AG04450 (cell line): ENCODE measurements around the gene SLC25A44. TPM values are rescaled to one million over a fixed set of nuclear protein-coding genes. Genes with fewer than 3 reads are reported as not detected.

Experiments
- CTCF ChIA-PET: fragments of 300-600, 350-600 bp; formaldehyde crosslinking; extraction: SDS; loops from one replicate; lab custom pipeline; 2022; ENCODE audit warnings: antibody characterized with exemption, inconsistent platforms; lab: Charles Lee
- POLR2A ChIA-PET: fragments of 350-600 bp; formaldehyde crosslinking; extraction: SDS; loops from one replicate; lab custom pipeline; 2021; ENCODE audit warnings: antibody characterized with exemption, inconsistent platforms; lab: Yijun Ruan, JAX
- DNase-seq: peaks from one replicate; pipeline ENCODE4 v3.0.0-alpha.2; 2011; ENCODE audit warnings: low read depth, low spot score
- H3K27ac ChIP-seq: one replicate; pipeline ENCODE4 v1.5.1; 2012; ENCODE audit warnings: low read depth, low read length, control low read depth
- H3K27me3 ChIP-seq: one replicate; pipeline ENCODE4 v1.6.0; 2012; ENCODE audit warnings: low read length; ENCODE audit not compliant: control insufficient read depth, insufficient read depth
- H3K4me3 ChIP-seq: 2 replicates; pipeline ENCODE4 v1.5.1; 2011; ENCODE audit warnings: mild to moderate bottlenecking, low read depth, low read length, control low read depth
- H3K9me3 ChIP-seq: 2 replicates; pipeline ENCODE4 v1.5.1; 2012; ENCODE audit warnings: low read length; ENCODE audit not compliant: control insufficient read depth, insufficient read depth
- polyA plus RNA-seq: library from polyadenylated mRNA; depleted of rRNA; stranded (reverse); fragments of >200 nt; gene quantifications from 2 replicates; pipeline ENCODE4 v1.2.3, GENCODE V29; 2011
- TF ChIP-seq, protein P1 (sequence below): IDR thresholded peaks from 2 replicates; pipeline ENCODE4 v1.5.1; 2011; ENCODE audit warnings: low read depth, low read length, control low read depth, inconsistent platforms

SLC25A44 gene
- polyA plus RNA-seq, 1 experiment, result 24.1 TPM

DNA sequence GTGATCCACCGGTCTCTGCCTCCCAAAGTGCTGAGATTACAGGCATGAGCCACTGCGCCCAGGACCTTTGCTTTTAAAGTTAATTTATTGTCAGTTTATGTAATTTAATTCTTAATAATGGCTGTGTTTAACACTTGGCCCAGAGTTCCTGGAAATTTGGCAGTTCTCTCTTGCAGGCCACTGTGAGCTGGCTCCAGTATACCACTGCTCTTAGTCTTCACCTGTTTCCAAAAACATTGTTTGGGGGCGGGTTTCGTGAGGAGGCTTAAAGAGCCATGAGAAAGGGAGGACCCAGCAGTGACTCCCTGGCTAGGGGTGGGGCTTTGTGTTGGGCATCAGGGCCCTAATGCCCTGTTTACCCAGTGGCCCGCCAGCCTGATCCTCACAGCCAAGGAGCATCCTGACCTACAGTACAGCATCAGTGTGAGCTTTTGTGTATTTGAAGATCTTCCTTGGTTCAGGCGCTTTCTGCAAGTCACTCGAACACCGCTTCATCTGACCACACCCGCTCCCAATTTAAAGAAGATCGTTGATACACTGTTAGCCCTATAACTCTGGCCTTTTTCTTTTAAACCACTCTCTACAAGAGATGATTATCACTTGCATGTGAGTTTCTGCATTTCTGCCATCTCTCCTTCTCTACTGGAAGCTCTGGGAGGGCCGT is 36.0 kb downstream of the SLC25A44 start:
- Histone ChIP-seq H3K27ac (no peak overlapping the region), H3K4me3 (no peak overlapping the region), H3K27me3 (no peaks in the 10 kb centered on the region), H3K9me3 (no peaks in the 10 kb centered on the region)
- TF ChIP-seq, protein P1, sequence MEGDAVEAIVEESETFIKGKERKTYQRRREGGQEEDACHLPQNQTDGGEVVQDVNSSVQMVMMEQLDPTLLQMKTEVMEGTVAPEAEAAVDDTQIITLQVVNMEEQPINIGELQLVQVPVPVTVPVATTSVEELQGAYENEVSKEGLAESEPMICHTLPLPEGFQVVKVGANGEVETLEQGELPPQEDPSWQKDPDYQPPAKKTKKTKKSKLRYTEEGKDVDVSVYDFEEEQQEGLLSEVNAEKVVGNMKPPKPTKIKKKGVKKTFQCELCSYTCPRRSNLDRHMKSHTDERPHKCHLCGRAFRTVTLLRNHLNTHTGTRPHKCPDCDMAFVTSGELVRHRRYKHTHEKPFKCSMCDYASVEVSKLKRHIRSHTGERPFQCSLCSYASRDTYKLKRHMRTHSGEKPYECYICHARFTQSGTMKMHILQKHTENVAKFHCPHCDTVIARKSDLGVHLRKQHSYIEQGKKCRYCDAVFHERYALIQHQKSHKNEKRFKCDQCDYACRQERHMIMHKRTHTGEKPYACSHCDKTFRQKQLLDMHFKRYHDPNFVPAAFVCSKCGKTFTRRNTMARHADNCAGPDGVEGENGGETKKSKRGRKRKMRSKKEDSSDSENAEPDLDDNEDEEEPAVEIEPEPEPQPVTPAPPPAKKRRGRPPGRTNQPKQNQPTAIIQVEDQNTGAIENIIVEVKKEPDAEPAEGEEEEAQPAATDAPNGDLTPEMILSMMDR, result no peak
- no peak for DNase-seq
- CTCF ChIA-PET, result interaction anchor here (1.2 kb wide), 1 partner anchor 133 kb away, joined by 3 read pairs; no protein-coding TSS in a partner anchor
- POLR2A ChIA-PET, result interaction anchor here (0.6 kb wide), 1 partner anchor 60 kb away, joined by 5 read pairs; no protein-coding TSS in a partner anchor

DNA sequence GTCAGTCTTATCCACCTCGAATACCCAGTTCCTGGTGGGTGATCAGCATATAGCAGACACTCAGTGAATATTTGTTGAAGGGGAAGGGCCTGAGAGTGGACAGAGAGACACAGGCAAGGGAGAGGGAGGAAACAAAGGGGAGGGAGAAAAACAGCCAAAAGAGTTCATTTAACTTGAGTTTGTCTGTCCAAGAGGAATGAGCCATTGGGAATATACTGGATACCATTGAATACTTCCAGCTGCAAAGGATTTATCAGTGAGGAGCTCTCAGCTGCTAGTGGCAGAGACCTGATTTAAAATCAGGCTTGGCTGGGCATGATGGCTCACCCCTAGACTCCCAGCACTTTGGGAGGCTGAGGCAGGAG is 36.6 kb downstream of the SLC25A44 start:
- H3K9me3 ChIP-seq, result no peaks in the 10 kb centered on the region
- H3K4me3 ChIP-seq, result no peak overlapping the region
- H3K27ac ChIP-seq, result no peak overlapping the region
- TF ChIP-seq, protein P1, result no peak
- no peak for DNase-seq
- no peaks in the 10 kb centered on the region for H3K27me3 ChIP-seq
- POLR2A ChIA-PET, result no interaction called here
- CTCF ChIA-PET, result interaction anchor here (0.7 kb wide), 1 partner anchor 205 kb away, joined by 3 read pairs; no protein-coding TSS in a partner anchor

DNA sequence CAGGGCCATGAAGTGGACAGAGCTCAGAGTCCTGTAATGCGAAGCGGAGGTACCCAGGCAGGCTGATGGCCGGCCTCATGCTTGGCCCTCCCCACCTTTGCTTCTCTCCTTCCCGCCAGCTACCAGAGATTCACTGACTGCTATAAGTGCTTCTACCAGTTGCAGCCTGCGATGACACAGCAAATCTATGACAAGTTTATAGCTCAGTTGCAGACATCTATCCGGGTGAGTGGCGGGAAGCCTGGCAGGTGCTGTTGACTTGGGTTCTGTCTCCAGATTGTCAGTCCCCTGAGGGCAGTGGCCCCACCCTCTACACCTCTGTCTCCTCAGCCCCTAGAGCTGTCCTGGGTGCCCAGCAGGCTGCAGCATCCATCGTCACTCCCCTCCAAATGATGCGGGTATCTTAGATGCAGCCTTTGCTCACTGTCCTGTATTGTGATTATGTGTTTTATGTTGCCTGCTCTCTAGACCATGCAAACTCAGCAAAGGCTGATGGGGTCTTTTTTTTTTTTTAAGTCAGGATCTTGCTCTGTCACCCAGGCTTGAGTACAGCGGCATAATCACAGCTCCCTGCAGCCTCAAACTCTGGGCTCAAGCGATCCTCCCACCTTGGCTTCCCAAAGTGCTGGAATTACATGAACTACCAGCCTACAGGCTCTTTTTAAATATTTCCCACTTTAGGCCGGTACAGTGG is 38.4 kb downstream of the SLC25A44 start:
- no peaks in the 10 kb centered on the region for H3K27me3 ChIP-seq
- TF ChIP-seq, protein P1, result no peak
- no peaks in the 10 kb centered on the region for H3K9me3 ChIP-seq
- peak overlapping the region; percentile 47 for H3K27ac ChIP-seq
- POLR2A ChIA-PET, result interaction anchor here (0.6 to 0.7 kb wide), 3 partner anchors 13 to 63 kb away, joined by 3 to 5 read pairs (median 4); partner anchors contain the start of gene SLC25A44
- no peak for DNase-seq
- CTCF ChIA-PET, result interaction anchor here (0.6 to 2.5 kb wide), 10 partner anchors 9 to 159 kb away, joined by 3 to 18 read pairs (median 4); no protein-coding TSS in a partner anchor
- H3K4me3 ChIP-seq, result no peak overlapping the region

DNA sequence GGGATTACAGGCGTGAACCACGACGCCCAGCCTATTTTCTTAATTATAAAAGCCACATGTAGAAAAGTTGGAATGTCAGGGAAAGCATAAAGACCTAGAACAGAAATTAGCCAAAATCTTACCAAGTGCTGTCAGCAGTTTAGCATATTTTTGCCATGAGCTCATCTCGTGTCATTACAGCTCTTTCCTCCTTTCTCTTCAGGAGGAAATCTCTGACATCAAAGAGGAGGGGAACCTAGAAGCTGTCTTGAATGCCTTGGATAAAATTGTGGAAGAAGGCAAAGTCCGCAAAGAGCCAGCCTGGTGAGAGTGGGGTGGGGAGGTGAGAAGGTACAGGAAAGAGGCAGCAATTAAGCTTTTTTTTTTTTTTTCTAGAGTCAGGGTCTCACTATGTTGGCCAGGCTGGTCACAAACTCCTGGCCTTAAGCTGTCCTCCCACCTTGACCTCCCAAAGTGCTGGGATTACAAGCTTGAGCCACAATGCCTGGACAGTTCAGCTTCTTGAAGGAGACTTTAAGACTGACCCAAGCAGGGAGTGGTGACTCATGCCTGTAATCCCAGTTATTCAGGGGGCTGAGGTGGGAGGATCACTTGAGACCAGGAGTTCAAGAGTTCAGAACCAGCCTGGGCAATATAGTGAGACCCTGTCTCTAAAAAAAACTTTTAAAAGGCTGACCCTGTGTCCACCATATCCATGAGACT is 39.7 kb downstream of the SLC25A44 start:
- ChIA-PET POLR2A (interaction anchor here (0.6 to 1.2 kb wide), 10 partner anchors 10 to 104 kb away, joined by 3 to 7 read pairs (median 4); partner anchors contain the start of gene PMF1), CTCF (interaction anchor here (0.6 to 2.5 kb wide), 8 partner anchors 9 to 144 kb away, joined by 4 to 20 read pairs (median 6); no protein-coding TSS in a partner anchor)
- Histone ChIP-seq H3K9me3 (no peaks in the 10 kb centered on the region), H3K27ac (peak overlapping the region; percentile 94), H3K4me3 (no peak overlapping the region), H3K27me3 (no peaks in the 10 kb centered on the region)
- TF ChIP-seq, protein P1, result no peak
- DNase-seq, result peak; percentile 61
